Upper lobe of left lung (tissue), 4 donors: ENCODE data around the gene UBE2F.

Experiments used
- CTCF ChIP-seq, 6 experiments: fragments of 450-650 bp in 4 of 6; fragments of 200-600 bp in 2 of 6; sonication (generic) in 2 of 6; IDR thresholded peaks; one replicate each; pipeline ENCODE4 v1.5.1; 2016 to 2019; ENCODE audit warnings: antibody characterized with exemption in 6 of 6
- POLR2A ChIP-seq, 4 donors: fragments of 450-650 bp; IDR thresholded peaks; one replicate each; pipeline ENCODE4 v1.5.1; 2016 to 2017; ENCODE audit warnings: antibody characterized with exemption in 4 of 4, mild to moderate bottlenecking in 2 of 4
- POLR2AphosphoS5 ChIP-seq, 2 donors: sonication (generic); formaldehyde crosslinking; IDR thresholded peaks; one replicate each; pipeline ENCODE4 v1.5.1; 2017; ENCODE audit warnings: antibody characterized with exemption in 2 of 2

GRCh38 chr2:238082827-238083226, 116.0 kb downstream of the UBE2F start:
- TF ChIP-seq CTCF (IDR thresholded peaks at IDR 0.05) (no peak), POLR2A (IDR thresholded peaks at IDR 0.05) (no peak), POLR2AphosphoS5 (IDR thresholded peaks at IDR 0.05) (no peak)
